HEK293 (cell line): Measurements from ENCODE around the gene SETD3.
A peak's percentile ranks its signal among the peaks of the same experiment; 100 is the strongest.

ENCODE experiments used
- CTCF ChIA-PET: fragments of 350-600 bp; formaldehyde crosslinking; extraction: SDS; loops from one replicate; lab custom pipeline; 2021; ENCODE audit warnings: antibody characterized with exemption; lab: Yijun Ruan, JAX
- POLR2A ChIA-PET: fragments of 300-600 bp; formaldehyde crosslinking; extraction: SDS; loops from one replicate; lab custom pipeline; 2020; ENCODE audit warnings: antibody characterized with exemption, inconsistent platforms; lab: Yijun Ruan, JAX
- H3K27ac ChIP-seq: fragments of 200-500 bp; sonication (Bioruptor generic); 2 replicates; pipeline ENCODE4 v1.5.1; 2014; ENCODE audit warnings: low read depth, low read length, control low read depth, inconsistent platforms; ENCODE audit errors: extremely low read depth
- H3K36me3 ChIP-seq, 2 experiments: fragments of 200-500 bp in 1 of 2; sonication (Bioruptor generic) in 1 of 2; 1 replicate in 1 of 2; 2 replicates in 1 of 2; pipeline ENCODE4 v1.5.1; 2014 to 2017; ENCODE audit warnings: inconsistent platforms in 2 of 2, low read length in 2 of 2; ENCODE audit not compliant: control insufficient read depth in 2 of 2, insufficient read depth in 1 of 2
- H3K4me1 ChIP-seq: fragments of 200-500 bp; sonication (Bioruptor generic); 2 replicates; pipeline ENCODE4 v1.5.1; 2014; ENCODE audit warnings: mild to moderate bottlenecking, low read length, inconsistent platforms; ENCODE audit not compliant: control insufficient read depth, insufficient read depth
- H3K4me3 ChIP-seq: 2 replicates; pipeline ENCODE4 v1.5.1; 2011; ENCODE audit warnings: low read depth, mild to moderate bottlenecking, control low read depth, low read length, moderate library complexity
- H3K9me3 ChIP-seq: fragments of 200-500 bp; sonication (Bioruptor generic); 2 replicates; pipeline ENCODE4 v1.5.1; 2014; ENCODE audit warnings: low read depth, low read length, inconsistent platforms; ENCODE audit not compliant: control insufficient read depth, insufficient read depth
- GLI2 ChIP-seq: fragments of 450-650 bp; formaldehyde crosslinking; IDR thresholded peaks from 2 replicates; pipeline ENCODE4; 2017; ENCODE audit warnings: missing biosample characterization, missing genetic modification characterization, low read depth, borderline replicate concordance
- IKZF3 ChIP-seq: fragments of 450-650 bp; IDR thresholded peaks from 2 replicates; pipeline ENCODE4 v1.5.0; 2018; ENCODE audit warnings: missing biosample characterization, mild to moderate bottlenecking, missing genetic modification characterization, moderate library complexity
- SCRT2 ChIP-seq: fragments of 450-650 bp; formaldehyde crosslinking; IDR thresholded peaks from 2 replicates; pipeline ENCODE4 v1.5.1; 2016; ENCODE audit warnings: missing biosample characterization, missing genetic modification characterization
- WT1 ChIP-seq: fragments of 450-650 bp; formaldehyde crosslinking; IDR thresholded peaks from 2 replicates; pipeline ENCODE4 v1.5.1; 2016; ENCODE audit warnings: missing biosample characterization, missing genetic modification characterization
- ZBTB8A ChIP-seq: fragments of 450-650 bp; formaldehyde crosslinking; IDR thresholded peaks from 2 replicates; pipeline ENCODE4 v1.5.1; 2016; ENCODE audit warnings: missing biosample characterization, missing genetic modification characterization
- ZNF132 ChIP-seq: fragments of 450-650 bp; formaldehyde crosslinking; IDR thresholded peaks from 2 replicates; pipeline ENCODE4 v1.5.1; 2017; ENCODE audit warnings: missing biosample characterization, missing genetic modification characterization, borderline replicate concordance
- ZNF223 ChIP-seq: fragments of 450-650 bp; formaldehyde crosslinking; IDR thresholded peaks from 2 replicates; pipeline ENCODE4 v1.5.1; 2016; ENCODE audit warnings: missing biosample characterization, missing genetic modification characterization
- ZNF341 ChIP-seq: fragments of 450-650 bp; formaldehyde crosslinking; IDR thresholded peaks from 2 replicates; pipeline ENCODE4; 2016; ENCODE audit warnings: low read depth, missing biosample characterization, missing genetic modification characterization
- ZNF366 ChIP-seq: fragments of 450-650 bp; formaldehyde crosslinking; conservative IDR thresholded peaks from 2 replicates; pipeline ENCODE4 v1.5.1; 2016; ENCODE audit warnings: missing biosample characterization, missing genetic modification characterization
- ZNF747 ChIP-seq: fragments of 450-650 bp; formaldehyde crosslinking; IDR thresholded peaks from 2 replicates; pipeline ENCODE4 v1.5.1; 2016; ENCODE audit warnings: missing biosample characterization, missing genetic modification characterization
- TF ChIP-seq, protein P1 (sequence below): fragments of 450-650 bp; formaldehyde crosslinking; IDR thresholded peaks from 2 replicates; pipeline ENCODE4 v1.5.1; 2017; ENCODE audit warnings: missing biosample characterization, missing genetic modification characterization
- TF ChIP-seq, protein P2 (sequence below): fragments of 450-650 bp; formaldehyde crosslinking; IDR thresholded peaks from 2 replicates; pipeline ENCODE4 v1.5.1; 2017; ENCODE audit warnings: missing biosample characterization, missing genetic modification characterization

The SETD3 gene

DNA sequence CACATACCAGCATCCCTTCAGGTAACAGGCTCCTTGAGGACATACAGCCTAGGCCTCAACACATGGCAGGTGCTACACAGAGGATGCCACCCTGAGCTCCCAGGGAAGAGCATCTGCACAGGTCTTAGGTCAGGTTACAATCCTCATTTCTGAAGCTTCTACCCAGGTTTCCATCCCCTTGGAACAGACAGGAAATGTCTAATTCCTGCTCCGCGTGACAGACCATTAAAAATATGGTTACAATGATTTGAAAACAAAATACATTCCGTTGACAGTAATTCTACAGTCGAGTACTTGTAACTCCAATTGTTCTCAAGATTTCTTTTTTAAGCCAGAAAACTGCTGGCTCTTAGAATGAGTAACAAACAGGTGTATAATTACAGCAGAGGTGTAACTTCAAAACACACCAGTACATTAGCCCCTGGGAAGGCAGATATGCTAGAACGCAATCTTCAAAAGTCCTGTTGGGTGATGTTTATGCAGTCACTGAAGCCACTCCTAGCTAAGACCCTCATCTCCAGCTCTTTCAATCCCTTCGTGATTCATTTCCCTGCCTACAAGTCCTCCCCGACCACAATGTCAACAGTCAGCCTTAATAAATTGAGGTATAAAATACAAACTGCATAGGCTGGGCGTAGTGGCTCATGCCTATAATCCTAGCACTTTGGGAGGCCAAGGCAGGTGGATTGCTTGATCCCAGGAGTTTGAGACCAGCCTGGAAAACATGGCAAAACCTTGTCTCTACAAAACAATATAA, 11.6 kb downstream of the SETD3 start:
- Histone ChIP-seq H3K27ac (no peak overlapping the region), H3K36me3 (peaks cover 0 to 7% of the 10 kb centered on the region in 2 experiments; a peak in 1 of 3 replicates), H3K4me1 (peaks cover 26% of the 10 kb centered on the region), H3K9me3 (no peaks in the 10 kb centered on the region), H3K4me3 (no peak overlapping the region)
- TF ChIP-seq, protein P1, sequence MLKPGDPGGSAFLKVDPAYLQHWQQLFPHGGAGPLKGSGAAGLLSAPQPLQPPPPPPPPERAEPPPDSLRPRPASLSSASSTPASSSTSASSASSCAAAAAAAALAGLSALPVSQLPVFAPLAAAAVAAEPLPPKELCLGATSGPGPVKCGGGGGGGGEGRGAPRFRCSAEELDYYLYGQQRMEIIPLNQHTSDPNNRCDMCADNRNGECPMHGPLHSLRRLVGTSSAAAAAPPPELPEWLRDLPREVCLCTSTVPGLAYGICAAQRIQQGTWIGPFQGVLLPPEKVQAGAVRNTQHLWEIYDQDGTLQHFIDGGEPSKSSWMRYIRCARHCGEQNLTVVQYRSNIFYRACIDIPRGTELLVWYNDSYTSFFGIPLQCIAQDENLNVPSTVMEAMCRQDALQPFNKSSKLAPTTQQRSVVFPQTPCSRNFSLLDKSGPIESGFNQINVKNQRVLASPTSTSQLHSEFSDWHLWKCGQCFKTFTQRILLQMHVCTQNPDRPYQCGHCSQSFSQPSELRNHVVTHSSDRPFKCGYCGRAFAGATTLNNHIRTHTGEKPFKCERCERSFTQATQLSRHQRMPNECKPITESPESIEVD (tag by site-specific recombination): peak; percentile 22; the same call in 1 of the 2 replicates
- TF ChIP-seq IKZF3 (tag by site-specific recombination) (no peak), GLI2 (no peak), ZNF366 (tag by site-specific recombination) (no peak), SCRT2 (tag by site-specific recombination) (peak; percentile 23; the same call in 1 of the 2 replicates), ZBTB8A (tag by site-specific recombination) (0 out of 2 replicates have a peak, but pooled peaks have one; percentile 14), WT1 (tag by site-specific recombination) (peak; percentile 53)
- TF ChIP-seq, protein P2, sequence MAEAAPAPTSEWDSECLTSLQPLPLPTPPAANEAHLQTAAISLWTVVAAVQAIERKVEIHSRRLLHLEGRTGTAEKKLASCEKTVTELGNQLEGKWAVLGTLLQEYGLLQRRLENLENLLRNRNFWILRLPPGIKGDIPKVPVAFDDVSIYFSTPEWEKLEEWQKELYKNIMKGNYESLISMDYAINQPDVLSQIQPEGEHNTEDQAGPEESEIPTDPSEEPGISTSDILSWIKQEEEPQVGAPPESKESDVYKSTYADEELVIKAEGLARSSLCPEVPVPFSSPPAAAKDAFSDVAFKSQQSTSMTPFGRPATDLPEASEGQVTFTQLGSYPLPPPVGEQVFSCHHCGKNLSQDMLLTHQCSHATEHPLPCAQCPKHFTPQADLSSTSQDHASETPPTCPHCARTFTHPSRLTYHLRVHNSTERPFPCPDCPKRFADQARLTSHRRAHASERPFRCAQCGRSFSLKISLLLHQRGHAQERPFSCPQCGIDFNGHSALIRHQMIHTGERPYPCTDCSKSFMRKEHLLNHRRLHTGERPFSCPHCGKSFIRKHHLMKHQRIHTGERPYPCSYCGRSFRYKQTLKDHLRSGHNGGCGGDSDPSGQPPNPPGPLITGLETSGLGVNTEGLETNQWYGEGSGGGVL (tag by site-specific recombination): no peak
- ChIA-PET POLR2A (interaction anchor here (1.1 kb wide), 1 partner anchor 12 kb away, joined by 5 read pairs; the partner anchor contains the start of genes CCNK and SETD3), CTCF (interaction anchor here (0.6 kb wide), 2 partner anchors 50 to 430 kb away, joined by 3 read pairs; no protein-coding TSS in a partner anchor)

DNA sequence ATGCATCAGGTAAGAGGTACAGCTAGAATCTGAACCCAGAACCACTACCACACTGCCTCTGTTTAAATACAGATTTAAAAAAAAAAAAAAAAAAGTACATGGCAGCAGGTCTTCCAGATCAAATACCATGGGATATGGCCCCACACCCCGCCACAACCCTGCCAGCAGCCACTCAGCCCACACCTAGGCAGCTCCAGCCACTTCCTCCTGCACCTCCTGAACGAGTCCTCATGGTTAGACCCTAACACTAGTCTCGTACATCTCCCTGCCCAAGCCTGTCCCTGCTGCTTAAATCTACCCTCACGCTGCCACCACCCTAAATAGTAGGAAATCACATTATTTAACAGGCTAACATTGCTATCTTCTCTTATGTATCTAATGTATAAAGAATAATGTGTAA, 12.6 kb downstream of the SETD3 start:
- no peak overlapping the region for H3K4me3 ChIP-seq
- ChIA-PET POLR2A (interaction anchor here (1.3 kb wide), 1 partner anchor 11 kb away, joined by 3 read pairs; no protein-coding TSS in a partner anchor), CTCF (interaction anchor here (0.6 kb wide), 1 partner anchor 281 kb away, joined by 5 read pairs; no protein-coding TSS in a partner anchor)
- H3K36me3 ChIP-seq: peaks cover 0 to 7% of the 10 kb centered on the region in 2 experiments; a peak in 1 of 3 replicates
- H3K27ac ChIP-seq: no peak overlapping the region
- TF ChIP-seq ZNF223 (tag by site-specific recombination) (no peak), ZNF341 (tag by site-specific recombination) (0 out of 2 replicates have a peak, but pooled peaks have one; percentile 4)
- H3K4me1 ChIP-seq: peaks cover 17% of the 10 kb centered on the region
- no peaks in the 10 kb centered on the region for H3K9me3 ChIP-seq

DNA sequence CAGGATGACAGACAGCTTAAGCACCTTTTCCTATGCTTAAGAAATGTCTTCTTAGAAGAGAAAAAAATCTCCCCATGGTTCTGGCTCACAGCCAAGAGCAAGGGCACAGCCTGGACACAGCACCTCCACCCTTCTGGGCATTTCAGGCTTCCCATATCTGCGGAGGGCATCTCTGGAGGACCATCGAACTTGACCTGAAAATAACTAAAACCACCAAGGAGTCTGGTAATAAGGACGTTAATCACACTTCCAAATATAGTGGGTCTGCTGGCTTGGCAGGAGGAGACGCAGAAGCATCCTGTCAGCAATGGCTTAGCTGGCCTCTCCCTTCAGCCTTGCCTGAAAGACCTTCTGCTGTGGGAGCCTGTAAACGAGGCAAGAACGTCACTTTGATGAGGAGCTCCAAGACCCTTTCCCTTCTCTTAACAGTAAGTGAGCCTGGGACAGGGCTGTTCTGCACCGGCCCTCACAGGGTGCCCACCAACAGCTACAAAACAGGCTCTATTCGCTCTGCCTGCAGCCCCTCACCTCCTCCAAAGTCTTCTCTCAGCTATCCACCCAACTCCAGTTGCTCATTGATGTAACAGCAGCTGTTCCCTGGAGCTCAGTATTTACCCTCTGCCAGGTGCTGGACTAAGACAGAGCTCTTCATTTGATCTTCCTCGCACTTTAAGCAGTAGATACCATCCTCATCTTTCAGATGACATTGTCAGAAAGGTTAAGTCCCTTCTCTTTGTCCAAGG, 13.2 kb downstream of the SETD3 start:
- peaks cover 16% of the 10 kb centered on the region for H3K4me1 ChIP-seq
- TF ChIP-seq ZNF341 (tag by site-specific recombination) (peak; percentile 73), ZNF747 (tag by site-specific recombination) (no peak), ZNF132 (tag by site-specific recombination) (no peak)
- TF ChIP-seq, all 188 proteins: peak for 1
- no peaks in the 10 kb centered on the region for H3K9me3 ChIP-seq
- no peak overlapping the region for H3K4me3 ChIP-seq
- ChIA-PET POLR2A (interaction anchor here (1.3 kb wide), 1 partner anchor 12 kb away, joined by 3 read pairs; no protein-coding TSS in a partner anchor), CTCF (interaction anchor here (0.6 kb wide), 2 partner anchors 79 to 282 kb away, joined by 3 to 5 read pairs; no protein-coding TSS in a partner anchor)
- H3K36me3 ChIP-seq: peaks cover 0 to 12% of the 10 kb centered on the region in 2 experiments; a peak in 1 of 3 replicates
- no peak overlapping the region for H3K27ac ChIP-seq
